ENCODE measurements around the gene SPAG8.
A peak's percentile ranks its signal among the peaks of the same experiment; 100 is the strongest.

The SPAG8 gene

GRCh38 chr9:35841645-35841900 is 29.5 kb upstream of the SPAG8 start:
- no peak for DNase-seq
- no peaks in the 10 kb centered on the region for H3K36me3 ChIP-seq
- no peak for TF ChIP-seq CTCF (IDR thresholded peaks at IDR 0.05; ENCODE audit: low read depth, low read length)
- no peaks in the 10 kb centered on the region for H3K9me3 ChIP-seq (ENCODE audit: severe bottlenecking)
- no peak overlapping the region for H3K27ac ChIP-seq
- no peak overlapping the region for H3K4me3 ChIP-seq (ENCODE audit: low read depth, low read length)
- no peaks in the 10 kb centered on the region for H3K27me3 ChIP-seq (ENCODE audit: insufficient read depth, low read depth, severe bottlenecking)

- H3K9me3 ChIP-seq (ENCODE audit: severe bottlenecking), result no peaks in the 10 kb centered on the region
- H3K4me3 ChIP-seq (ENCODE audit: low read depth, low read length), result no peak overlapping the region
- H3K27ac ChIP-seq, result no peak overlapping the region
- H3K27me3 ChIP-seq (ENCODE audit: insufficient read depth, low read depth, severe bottlenecking), result no peaks in the 10 kb centered on the region
- no peak for TF ChIP-seq CTCF (IDR thresholded peaks at IDR 0.05; ENCODE audit: low read depth, low read length)
- no peaks in the 10 kb centered on the region for H3K36me3 ChIP-seq
- DNase-seq, result no peak
These were observed 29.0 kb upstream of the SPAG8 start for GRCh38 chr9:35840881-35841644.

GRCh38 chr9:35839926-35840325 is 27.9 kb upstream of the SPAG8 start:
- no peak for DNase-seq
- TF ChIP-seq CTCF (IDR thresholded peaks at IDR 0.05; ENCODE audit: low read depth, low read length), result no peak
- H3K36me3 ChIP-seq, result no peaks in the 10 kb centered on the region
- H3K4me3 ChIP-seq (ENCODE audit: low read depth, low read length), result no peak overlapping the region
- no peaks in the 10 kb centered on the region for H3K9me3 ChIP-seq (ENCODE audit: severe bottlenecking)
- H3K27ac ChIP-seq, result no peak overlapping the region
- H3K27me3 ChIP-seq (ENCODE audit: insufficient read depth, low read depth, severe bottlenecking), result no peaks in the 10 kb centered on the region

- Histone ChIP-seq H3K27ac (no peak overlapping the region), H3K36me3 (no peaks in the 10 kb centered on the region), H3K27me3 (ENCODE audit: insufficient read depth, low read depth, severe bottlenecking) (no peaks in the 10 kb centered on the region), H3K4me3 (ENCODE audit: low read depth, low read length) (no peak overlapping the region), H3K9me3 (ENCODE audit: severe bottlenecking) (no peaks in the 10 kb centered on the region)
- no peak for TF ChIP-seq CTCF (IDR thresholded peaks at IDR 0.05; ENCODE audit: low read depth, low read length)
- DNase-seq, result no peak
These were observed 24.5 kb upstream of the SPAG8 start for GRCh38 chr9:35836595-35836994.

GRCh38 chr9:35835766-35836165 is 23.7 kb upstream of the SPAG8 start:
- Histone ChIP-seq H3K36me3 (no peaks in the 10 kb centered on the region), H3K27ac (no peak overlapping the region), H3K4me3 (ENCODE audit: low read depth, low read length) (no peak overlapping the region), H3K9me3 (ENCODE audit: severe bottlenecking) (no peaks in the 10 kb centered on the region), H3K27me3 (ENCODE audit: insufficient read depth, low read depth, severe bottlenecking) (no peaks in the 10 kb centered on the region)
- TF ChIP-seq CTCF (IDR thresholded peaks at IDR 0.05; ENCODE audit: low read depth, low read length), result no peak
- no peak for DNase-seq

- TF ChIP-seq CTCF (IDR thresholded peaks at IDR 0.05; ENCODE audit: low read depth, low read length), result peak; percentile 58
- peak; percentile 27 for DNase-seq
- Histone ChIP-seq H3K27ac (no peak overlapping the region), H3K4me3 (ENCODE audit: low read depth, low read length) (no peak overlapping the region), H3K27me3 (ENCODE audit: insufficient read depth, low read depth, severe bottlenecking) (no peaks in the 10 kb centered on the region), H3K36me3 (no peaks in the 10 kb centered on the region), H3K9me3 (ENCODE audit: severe bottlenecking) (no peaks in the 10 kb centered on the region)
These were observed 23.2 kb upstream of the SPAG8 start for GRCh38 chr9:35835216-35835632.

Measured in WERI-Rb-1 (cell line).